Prostate gland (tissue), 2 donors: ENCODE data around the gene RFX7.

Source experiments
- POLR2A ChIP-seq: fragments of 450-650 bp; IDR thresholded peaks from one replicate; pipeline ENCODE4 v1.6.1; 2016; ENCODE audit warnings: antibody characterized with exemption, mild to moderate bottlenecking
- POLR2AphosphoS5 ChIP-seq: sonication (generic); formaldehyde crosslinking; IDR thresholded peaks from one replicate; pipeline ENCODE4 v1.6.1; 2017; ENCODE audit warnings: antibody characterized with exemption
- TF ChIP-seq, protein P1 (sequence below), 4 experiments: fragments of 200-600 bp in 2 of 4; fragments of 450-650 bp in 2 of 4; sonication (generic) in 2 of 4; IDR thresholded peaks; 1 replicate in 3 of 4; 2 replicates in 1 of 4; pipeline ENCODE4 v1.5.1; 2016 to 2019; ENCODE audit warnings: antibody characterized with exemption in 4 of 4, mild to moderate bottlenecking in 2 of 4, moderate library complexity in 2 of 4

DNA sequence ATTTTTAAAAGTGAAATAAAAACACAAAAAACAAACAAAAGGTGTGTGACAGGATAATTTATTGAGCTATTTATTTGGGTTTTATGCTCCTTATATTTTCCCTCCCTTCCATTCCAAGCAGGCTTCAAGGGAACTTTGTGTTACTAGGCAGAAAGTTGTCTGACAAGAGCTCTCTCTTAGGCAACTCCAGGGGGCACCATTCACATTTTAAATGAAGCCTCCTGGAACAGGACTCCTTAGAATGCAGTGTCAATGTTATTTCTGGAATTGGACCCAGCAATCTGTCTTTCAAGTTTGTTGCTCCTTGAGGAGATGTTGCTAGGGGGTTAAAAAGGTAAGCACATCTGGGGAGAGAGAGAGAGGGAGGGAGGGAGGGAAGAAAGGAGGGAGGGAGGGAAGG, 5.4 kb upstream of the RFX7 start:
- TF ChIP-seq, protein P1, sequence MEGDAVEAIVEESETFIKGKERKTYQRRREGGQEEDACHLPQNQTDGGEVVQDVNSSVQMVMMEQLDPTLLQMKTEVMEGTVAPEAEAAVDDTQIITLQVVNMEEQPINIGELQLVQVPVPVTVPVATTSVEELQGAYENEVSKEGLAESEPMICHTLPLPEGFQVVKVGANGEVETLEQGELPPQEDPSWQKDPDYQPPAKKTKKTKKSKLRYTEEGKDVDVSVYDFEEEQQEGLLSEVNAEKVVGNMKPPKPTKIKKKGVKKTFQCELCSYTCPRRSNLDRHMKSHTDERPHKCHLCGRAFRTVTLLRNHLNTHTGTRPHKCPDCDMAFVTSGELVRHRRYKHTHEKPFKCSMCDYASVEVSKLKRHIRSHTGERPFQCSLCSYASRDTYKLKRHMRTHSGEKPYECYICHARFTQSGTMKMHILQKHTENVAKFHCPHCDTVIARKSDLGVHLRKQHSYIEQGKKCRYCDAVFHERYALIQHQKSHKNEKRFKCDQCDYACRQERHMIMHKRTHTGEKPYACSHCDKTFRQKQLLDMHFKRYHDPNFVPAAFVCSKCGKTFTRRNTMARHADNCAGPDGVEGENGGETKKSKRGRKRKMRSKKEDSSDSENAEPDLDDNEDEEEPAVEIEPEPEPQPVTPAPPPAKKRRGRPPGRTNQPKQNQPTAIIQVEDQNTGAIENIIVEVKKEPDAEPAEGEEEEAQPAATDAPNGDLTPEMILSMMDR (IDR thresholded peaks at IDR 0.05) = peak in 1 of 4 experiments; percentile 20
- TF ChIP-seq POLR2A (no peak), POLR2AphosphoS5 (no peak)
